8988T (cell line): ENCODE results near the gene NRP1.

Experiments
- DNase-seq: peaks from one replicate; pipeline ENCODE4 v3.0.0; 2011

Gene NRP1

GRCh38 chr10:33347211-33347610, 12.7 kb upstream of the NRP1 start:
- no peak for DNase-seq

GRCh38 chr10:33345236-33345635, 10.8 kb upstream of the NRP1 start:
- no peak for DNase-seq

GRCh38 chr10:33344676-33345075, 10.2 kb upstream of the NRP1 start:
- DNase-seq, result no peak

- DNase-seq, result no peak
Measured at GRCh38 chr10:33341637-33342036, 7.2 kb upstream of the NRP1 start.

GRCh38 chr10:33337326-33337957, 3.0 kb upstream of the NRP1 start:
- DNase-seq, result no peak

GRCh38 chr10:33336582-33337325, 2.3 kb upstream of the NRP1 start:
- DNase-seq, result peak; percentile 51

GRCh38 chr10:33335801-33336581, 1.5 kb upstream of the NRP1 start:
- DNase-seq, result peak; percentile 45

GRCh38 chr10:33335551-33335800, 1.0 kb upstream of the NRP1 start:
- no peak for DNase-seq

GRCh38 chr10:33334805-33335550, 511 bp upstream of the NRP1 start:
- DNase-seq, result peak; percentile 84

- no peak for DNase-seq
Measured at GRCh38 chr10:33333260-33334101, 986 bp downstream of the NRP1 start.

GRCh38 chr10:33332183-33333065, 2.0 kb downstream of the NRP1 start:
- no peak for DNase-seq

GRCh38 chr10:33331379-33331694, 3.1 kb downstream of the NRP1 start:
- DNase-seq, result no peak

GRCh38 chr10:33330543-33331378, 3.7 kb downstream of the NRP1 start:
- DNase-seq, result no peak

- DNase-seq, result no peak
Measured at GRCh38 chr10:33329178-33329577, 5.3 kb downstream of the NRP1 start.

- DNase-seq, result no peak
Measured at GRCh38 chr10:33328253-33328652, 6.2 kb downstream of the NRP1 start.

GRCh38 chr10:33327751-33328150, 6.7 kb downstream of the NRP1 start:
- DNase-seq, result no peak

GRCh38 chr10:33326933-33327332, 7.5 kb downstream of the NRP1 start:
- no peak for DNase-seq

- no peak for DNase-seq
Measured at GRCh38 chr10:33325929-33326328, 8.5 kb downstream of the NRP1 start.

- no peak for DNase-seq
Measured at GRCh38 chr10:33323721-33324120, 10.7 kb downstream of the NRP1 start.

GRCh38 chr10:33321516-33321915, 13.0 kb downstream of the NRP1 start:
- DNase-seq, result no peak

- no peak for DNase-seq
Measured at GRCh38 chr10:33320288-33320687, 14.2 kb downstream of the NRP1 start.
